Measurements from ENCODE around the gene DCAF7.
A peak's percentile ranks its signal among the peaks of the same experiment; 100 is the strongest.

Gene DCAF7

GRCh38 chr17:63523253-63523855, 26.9 kb upstream of the DCAF7 start, which contains the start of gene KCNH6:
Gene KCNH6, plus strand, starts transcription at chr17:63523358. Its CDS starts 56 bp downstream, at chr17:63523414.
- TF ChIP-seq, protein P1, sequence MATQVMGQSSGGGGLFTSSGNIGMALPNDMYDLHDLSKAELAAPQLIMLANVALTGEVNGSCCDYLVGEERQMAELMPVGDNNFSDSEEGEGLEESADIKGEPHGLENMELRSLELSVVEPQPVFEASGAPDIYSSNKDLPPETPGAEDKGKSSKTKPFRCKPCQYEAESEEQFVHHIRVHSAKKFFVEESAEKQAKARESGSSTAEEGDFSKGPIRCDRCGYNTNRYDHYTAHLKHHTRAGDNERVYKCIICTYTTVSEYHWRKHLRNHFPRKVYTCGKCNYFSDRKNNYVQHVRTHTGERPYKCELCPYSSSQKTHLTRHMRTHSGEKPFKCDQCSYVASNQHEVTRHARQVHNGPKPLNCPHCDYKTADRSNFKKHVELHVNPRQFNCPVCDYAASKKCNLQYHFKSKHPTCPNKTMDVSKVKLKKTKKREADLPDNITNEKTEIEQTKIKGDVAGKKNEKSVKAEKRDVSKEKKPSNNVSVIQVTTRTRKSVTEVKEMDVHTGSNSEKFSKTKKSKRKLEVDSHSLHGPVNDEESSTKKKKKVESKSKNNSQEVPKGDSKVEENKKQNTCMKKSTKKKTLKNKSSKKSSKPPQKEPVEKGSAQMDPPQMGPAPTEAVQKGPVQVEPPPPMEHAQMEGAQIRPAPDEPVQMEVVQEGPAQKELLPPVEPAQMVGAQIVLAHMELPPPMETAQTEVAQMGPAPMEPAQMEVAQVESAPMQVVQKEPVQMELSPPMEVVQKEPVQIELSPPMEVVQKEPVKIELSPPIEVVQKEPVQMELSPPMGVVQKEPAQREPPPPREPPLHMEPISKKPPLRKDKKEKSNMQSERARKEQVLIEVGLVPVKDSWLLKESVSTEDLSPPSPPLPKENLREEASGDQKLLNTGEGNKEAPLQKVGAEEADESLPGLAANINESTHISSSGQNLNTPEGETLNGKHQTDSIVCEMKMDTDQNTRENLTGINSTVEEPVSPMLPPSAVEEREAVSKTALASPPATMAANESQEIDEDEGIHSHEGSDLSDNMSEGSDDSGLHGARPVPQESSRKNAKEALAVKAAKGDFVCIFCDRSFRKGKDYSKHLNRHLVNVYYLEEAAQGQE (IDR thresholded peaks at IDR 0.05; ENCODE audit: insufficient read depth in 1 of 2, low read depth in 2 of 2, low read length in 2 of 2): peak in 1 of 2 experiments; percentile 29; a peak in 2 of 4 replicates
- TF ChIP-seq POLR2AphosphoS5 (IDR thresholded peaks at IDR 0.05; ENCODE audit: low read depth, low read length) (no peak), TAF1 (IDR thresholded peaks at IDR 0.05; ENCODE audit: borderline replicate concordance, insufficient read depth, low read length) (no peak), SIN3A (IDR thresholded peaks at IDR 0.05; ENCODE audit: borderline replicate concordance, insufficient read depth, low read length) (no peak), FOXP2 (optimal IDR thresholded peaks at IDR 0.05; ENCODE audit: borderline replicate concordance, extremely low read depth, extremely low read length, insufficient read depth) (no peak)

DNA sequence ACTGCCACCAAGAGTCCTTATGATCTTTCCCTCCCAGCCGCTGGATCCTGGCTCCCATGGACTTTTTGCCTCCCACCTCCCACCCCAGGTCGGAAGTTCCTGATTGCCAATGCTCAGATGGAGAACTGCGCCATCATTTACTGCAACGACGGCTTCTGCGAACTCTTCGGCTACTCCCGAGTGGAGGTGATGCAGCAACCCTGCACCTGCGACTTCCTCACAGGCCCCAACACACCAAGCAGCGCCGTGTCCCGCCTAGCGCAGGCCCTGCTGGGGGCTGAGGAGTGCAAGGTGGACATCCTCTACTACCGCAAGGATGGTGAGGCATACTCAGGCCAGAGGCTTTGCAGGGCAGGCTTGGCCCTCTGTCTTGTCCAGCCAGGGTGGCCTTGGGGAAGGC, 26.2 kb upstream of the DCAF7 start:
- TF ChIP-seq SIN3A (IDR thresholded peaks at IDR 0.05; ENCODE audit: borderline replicate concordance, insufficient read depth, low read length) (no peak), POLR2AphosphoS5 (IDR thresholded peaks at IDR 0.05; ENCODE audit: low read depth, low read length) (no peak), TAF1 (IDR thresholded peaks at IDR 0.05; ENCODE audit: borderline replicate concordance, insufficient read depth, low read length) (no peak), FOXP2 (optimal IDR thresholded peaks at IDR 0.05; ENCODE audit: borderline replicate concordance, extremely low read depth, extremely low read length, insufficient read depth) (no peak)
- TF ChIP-seq, protein P1 (IDR thresholded peaks at IDR 0.05; ENCODE audit: insufficient read depth in 1 of 2, low read depth in 2 of 2, low read length in 2 of 2): no peak; a peak in 1 of 4 replicates

DNA sequence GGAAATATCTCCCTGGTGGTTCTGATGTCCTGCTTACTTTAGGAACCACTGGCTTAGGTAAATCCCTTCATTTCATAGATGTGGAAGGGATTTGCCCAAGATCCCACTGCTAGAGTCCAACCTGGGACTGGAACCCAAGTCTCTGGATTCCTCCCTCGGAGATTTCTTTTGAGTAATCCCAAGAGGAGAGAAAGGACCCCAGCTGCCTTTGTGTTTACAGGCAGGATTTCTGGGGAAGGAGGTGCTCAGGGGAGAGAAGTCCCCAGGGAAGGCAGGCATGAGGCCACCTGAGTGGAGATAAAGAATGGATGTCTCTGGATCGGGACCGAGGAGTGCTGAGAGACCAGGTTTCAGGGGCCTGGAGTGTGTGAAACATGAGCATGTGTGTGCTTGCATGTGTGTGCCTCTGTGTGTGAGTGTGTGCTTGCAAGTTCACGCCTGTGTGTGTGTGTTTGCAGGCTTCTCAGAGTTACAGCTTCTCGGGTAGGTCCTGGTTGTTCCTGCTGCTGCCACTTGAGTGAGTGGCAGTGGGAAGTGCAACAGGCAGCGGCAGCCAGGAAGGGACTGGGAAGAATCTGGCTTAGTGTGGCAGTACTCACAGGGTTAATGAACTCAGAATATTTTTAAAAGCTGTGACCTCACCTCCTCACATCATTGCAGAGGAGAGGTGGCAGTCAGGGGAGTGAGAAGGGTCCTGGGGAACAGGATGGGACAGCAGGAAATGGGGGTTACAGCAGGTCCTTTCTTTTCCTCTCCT, 24.9 kb upstream of the DCAF7 start:
- no peak for TF ChIP-seq TAF1 (IDR thresholded peaks at IDR 0.05; ENCODE audit: borderline replicate concordance, insufficient read depth, low read length)
- TF ChIP-seq FOXP2 (optimal IDR thresholded peaks at IDR 0.05; ENCODE audit: borderline replicate concordance, extremely low read depth, extremely low read length, insufficient read depth): no peak
- TF ChIP-seq SIN3A (IDR thresholded peaks at IDR 0.05; ENCODE audit: borderline replicate concordance, insufficient read depth, low read length): no peak
- no peak for TF ChIP-seq POLR2AphosphoS5 (IDR thresholded peaks at IDR 0.05; ENCODE audit: low read depth, low read length)
- TF ChIP-seq, protein P1 (IDR thresholded peaks at IDR 0.05; ENCODE audit: insufficient read depth in 1 of 2, low read depth in 2 of 2, low read length in 2 of 2): no peak

DNA sequence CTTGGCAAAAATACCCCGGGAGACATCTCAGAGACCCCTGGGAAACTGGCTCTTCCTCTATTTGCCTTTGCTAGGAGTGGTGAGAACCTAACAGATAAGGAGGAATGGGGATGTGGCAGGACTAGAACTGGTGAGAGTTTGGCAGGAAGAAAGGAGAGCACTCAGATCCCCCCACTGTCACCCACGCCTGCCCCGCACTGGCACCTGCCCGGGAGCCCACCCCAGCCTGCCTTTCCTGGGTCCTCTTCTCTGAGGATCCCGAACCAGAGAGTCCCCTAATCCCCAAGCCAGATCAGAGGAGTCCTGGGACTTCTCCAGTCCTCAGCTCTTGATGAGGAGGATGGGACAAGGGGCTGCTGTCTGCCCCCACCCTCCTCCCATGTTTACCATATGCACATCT, 23.4 kb upstream of the DCAF7 start:
- no peak for TF ChIP-seq SIN3A (IDR thresholded peaks at IDR 0.05; ENCODE audit: borderline replicate concordance, insufficient read depth, low read length)
- no peak for TF ChIP-seq TAF1 (IDR thresholded peaks at IDR 0.05; ENCODE audit: borderline replicate concordance, insufficient read depth, low read length)

- TF ChIP-seq TAF1 (IDR thresholded peaks at IDR 0.05; ENCODE audit: borderline replicate concordance, insufficient read depth, low read length) (no peak), SIN3A (IDR thresholded peaks at IDR 0.05; ENCODE audit: borderline replicate concordance, insufficient read depth, low read length) (no peak), POLR2AphosphoS5 (IDR thresholded peaks at IDR 0.05; ENCODE audit: low read depth, low read length) (no peak), FOXP2 (optimal IDR thresholded peaks at IDR 0.05; ENCODE audit: borderline replicate concordance, extremely low read depth, extremely low read length, insufficient read depth) (no peak)
- TF ChIP-seq, protein P1 (IDR thresholded peaks at IDR 0.05; ENCODE audit: insufficient read depth in 1 of 2, low read depth in 2 of 2, low read length in 2 of 2): no peak
Measured at GRCh38 chr17:63528183-63528582, 22.1 kb upstream of the DCAF7 start.

Data from PFSK-1 (cell line).